Effector memory CD8-positive, alpha-beta T cell (primary cell): ENCODE results near the gene ACYP2.
A peak's percentile ranks its signal among the peaks of the same experiment; 100 is the strongest.

Experiments
- ATAC-seq: fragments of 150-1000 bp; cut with Tn5 transposase; replicated peaks from 2 replicates; pipeline ENCODE4 v1.10.0; 2021; ENCODE audit warnings: mild to moderate bottlenecking, moderate library complexity
- DNase-seq, 3 experiments: peaks; one replicate each; pipeline ENCODE4 v3.0.0; 2021
- H3K27ac Mint-ChIP-seq, 2 donors: one replicate each; pipeline ENCODE4 v1.8.0; 2022; ENCODE audit warnings: mild to moderate bottlenecking in 2 of 2, mixed read lengths in 2 of 2, moderate library complexity in 2 of 2
- H3K27me3 Mint-ChIP-seq, 2 donors: one replicate each; pipeline ENCODE4 v1.8.0; 2022; ENCODE audit warnings: mixed read lengths in 2 of 2
- H3K36me3 Mint-ChIP-seq: one replicate; pipeline ENCODE4 v1.8.0; 2022; ENCODE audit warnings: mild to moderate bottlenecking, moderate library complexity, mixed read lengths; ENCODE audit not compliant: insufficient read depth
- H3K4me1 Mint-ChIP-seq, 2 donors: one replicate each; pipeline ENCODE4 v1.8.0; 2022; ENCODE audit warnings: low read depth in 2 of 2, mixed read lengths in 2 of 2
- H3K4me3 Mint-ChIP-seq, 2 donors: one replicate each; pipeline ENCODE4 v1.8.0; 2022; ENCODE audit warnings: mild to moderate bottlenecking in 2 of 2, mixed read lengths in 2 of 2, moderate library complexity in 2 of 2
- H3K9me3 Mint-ChIP-seq, 2 donors: one replicate each; pipeline ENCODE4 v1.8.0; 2022; ENCODE audit warnings: mixed read lengths in 2 of 2

ACYP2 gene

GRCh38 chr2:54191361-54192135 lies 76.1 kb downstream of the ACYP2 start:
- Mint-ChIP-seq H3K27me3 (no peaks in the 10 kb centered on the region), H3K36me3 (peaks cover 1% of the 10 kb centered on the region), H3K4me1 (no peaks in the 10 kb centered on the region), H3K9me3 (no peaks in the 10 kb centered on the region), H3K27ac (no peak overlapping the region), H3K4me3 (no peak overlapping the region)
- DNase-seq (no peak), ATAC-seq (no peak)

- ATAC-seq: no peak
- peaks cover 0 to 4% of the 10 kb centered on the region in 2 donors for H3K4me1 Mint-ChIP-seq
- no peak overlapping the region for H3K27ac Mint-ChIP-seq
- H3K27me3 Mint-ChIP-seq: no peaks in the 10 kb centered on the region
- H3K36me3 Mint-ChIP-seq: no peaks in the 10 kb centered on the region
- no peak for DNase-seq
- H3K4me3 Mint-ChIP-seq: no peak overlapping the region
- no peaks in the 10 kb centered on the region for H3K9me3 Mint-ChIP-seq
These were observed 79.6 kb downstream of the ACYP2 start for GRCh38 chr2:54194761-54195750.

GRCh38 chr2:54196646-54197045 lies 81.2 kb downstream of the ACYP2 start:
- no peak for DNase-seq
- no peak overlapping the region for H3K27ac Mint-ChIP-seq
- peaks cover 0 to 4% of the 10 kb centered on the region in 2 donors for H3K4me1 Mint-ChIP-seq
- no peak for ATAC-seq
- H3K9me3 Mint-ChIP-seq: no peaks in the 10 kb centered on the region
- no peak overlapping the region for H3K4me3 Mint-ChIP-seq
- no peaks in the 10 kb centered on the region for H3K36me3 Mint-ChIP-seq
- no peaks in the 10 kb centered on the region for H3K27me3 Mint-ChIP-seq

GRCh38 chr2:54204476-54204875 lies 89.1 kb downstream of the ACYP2 start:
- H3K27me3 Mint-ChIP-seq: no peaks in the 10 kb centered on the region
- no peak overlapping the region for H3K27ac Mint-ChIP-seq
- no peaks in the 10 kb centered on the region for H3K9me3 Mint-ChIP-seq
- H3K4me1 Mint-ChIP-seq: no peaks in the 10 kb centered on the region
- ATAC-seq (no peak), DNase-seq (no peak)
- H3K36me3 Mint-ChIP-seq: no peaks in the 10 kb centered on the region
- no peak overlapping the region for H3K4me3 Mint-ChIP-seq

- H3K36me3 Mint-ChIP-seq: no peaks in the 10 kb centered on the region
- H3K4me1 Mint-ChIP-seq: no peaks in the 10 kb centered on the region
- ATAC-seq: no peak
- no peak overlapping the region for H3K27ac Mint-ChIP-seq
- DNase-seq: no peak
- H3K4me3 Mint-ChIP-seq: no peak overlapping the region
- no peaks in the 10 kb centered on the region for H3K9me3 Mint-ChIP-seq
- no peaks in the 10 kb centered on the region for H3K27me3 Mint-ChIP-seq
These were observed 91.2 kb downstream of the ACYP2 start for GRCh38 chr2:54206596-54206995.

GRCh38 chr2:54207666-54208195 lies 92.3 kb downstream of the ACYP2 start:
- Mint-ChIP-seq H3K27ac (no peak overlapping the region), H3K36me3 (no peaks in the 10 kb centered on the region), H3K4me3 (no peak overlapping the region), H3K9me3 (no peaks in the 10 kb centered on the region), H3K4me1 (no peaks in the 10 kb centered on the region), H3K27me3 (no peaks in the 10 kb centered on the region)
- DNase-seq (no peak), ATAC-seq (no peak)

GRCh38 chr2:54208364-54209240 lies 93.2 kb downstream of the ACYP2 start:
- ATAC-seq (no peak), DNase-seq (no peak)
- H3K9me3 Mint-ChIP-seq: no peaks in the 10 kb centered on the region
- H3K4me3 Mint-ChIP-seq: no peak overlapping the region
- H3K27me3 Mint-ChIP-seq: no peaks in the 10 kb centered on the region
- H3K4me1 Mint-ChIP-seq: no peaks in the 10 kb centered on the region
- no peak overlapping the region for H3K27ac Mint-ChIP-seq
- H3K36me3 Mint-ChIP-seq: no peaks in the 10 kb centered on the region

GRCh38 chr2:54209379-54209778 lies 94.0 kb downstream of the ACYP2 start:
- Mint-ChIP-seq H3K4me3 (no peak overlapping the region), H3K9me3 (no peaks in the 10 kb centered on the region), H3K36me3 (no peaks in the 10 kb centered on the region), H3K27ac (no peak overlapping the region), H3K27me3 (no peaks in the 10 kb centered on the region), H3K4me1 (no peaks in the 10 kb centered on the region)
- DNase-seq (no peak), ATAC-seq (no peak)

- no peak for DNase-seq
- Mint-ChIP-seq H3K36me3 (no peaks in the 10 kb centered on the region), H3K27me3 (no peaks in the 10 kb centered on the region), H3K4me3 (no peak overlapping the region), H3K4me1 (no peaks in the 10 kb centered on the region), H3K9me3 (no peaks in the 10 kb centered on the region), H3K27ac (no peak overlapping the region)
- ATAC-seq: no peak
These were observed 97.0 kb downstream of the ACYP2 start for GRCh38 chr2:54212456-54212855.

GRCh38 chr2:54213082-54213481 lies 97.7 kb downstream of the ACYP2 start:
- Mint-ChIP-seq H3K36me3 (no peaks in the 10 kb centered on the region), H3K4me3 (no peak overlapping the region), H3K9me3 (no peaks in the 10 kb centered on the region), H3K27me3 (no peaks in the 10 kb centered on the region), H3K4me1 (no peaks in the 10 kb centered on the region), H3K27ac (no peak overlapping the region)
- DNase-seq: no peak
- ATAC-seq: no peak

GRCh38 chr2:54224997-54225396 lies 109.6 kb downstream of the ACYP2 start:
- Mint-ChIP-seq H3K9me3 (no peaks in the 10 kb centered on the region), H3K27me3 (no peaks in the 10 kb centered on the region), H3K4me1 (no peaks in the 10 kb centered on the region), H3K27ac (peak overlapping the region in 1 of 2 donors; percentile 6), H3K36me3 (no peaks in the 10 kb centered on the region), H3K4me3 (no peak overlapping the region)
- DNase-seq: no peak
- ATAC-seq: no peak

GRCh38 chr2:54226260-54226659 lies 110.8 kb downstream of the ACYP2 start:
- Mint-ChIP-seq H3K27ac (no peak overlapping the region), H3K27me3 (no peaks in the 10 kb centered on the region), H3K36me3 (no peaks in the 10 kb centered on the region), H3K4me1 (no peaks in the 10 kb centered on the region), H3K4me3 (no peak overlapping the region), H3K9me3 (no peaks in the 10 kb centered on the region)
- DNase-seq (no peak), ATAC-seq (no peak)

GRCh38 chr2:54227798-54228197 lies 112.4 kb downstream of the ACYP2 start:
- Mint-ChIP-seq H3K9me3 (no peaks in the 10 kb centered on the region), H3K4me1 (no peaks in the 10 kb centered on the region), H3K27me3 (no peaks in the 10 kb centered on the region), H3K36me3 (no peaks in the 10 kb centered on the region), H3K27ac (no peak overlapping the region), H3K4me3 (no peak overlapping the region)
- no peak for ATAC-seq
- DNase-seq: no peak
